Smooth muscle cell (in vitro differentiated cells): Measurements from ENCODE around the gene MIGA2. TPM values are rescaled to one million over a fixed set of nuclear protein-coding genes. Genes with fewer than 3 reads are reported as not detected.

Source experiments
- DNase-seq: peaks from one replicate; lab custom pipeline; 2025; ENCODE audit not compliant: unreplicated experiment; lab: John Stamatoyannopoulos, UW
- H2AFZ ChIP-seq: fragments of 200-600 bp; sonication (generic); 2 replicates; pipeline ENCODE4 v1.6.0; 2016; ENCODE audit warnings: antibody characterized with exemption, low read depth, mild to moderate bottlenecking
- H3F3A ChIP-seq: fragments of 200-600 bp; sonication (generic); 2 replicates; pipeline ENCODE4 v1.6.0; 2017; ENCODE audit warnings: antibody characterized with exemption, low read depth
- H3K27ac ChIP-seq: fragments of 200-600 bp; sonication (generic); 2 replicates; pipeline ENCODE4 v1.5.1; 2016; ENCODE audit warnings: low read depth, mild to moderate bottlenecking
- H3K27me3 ChIP-seq: fragments of 200-600 bp; sonication (generic); 2 replicates; pipeline ENCODE4 v1.6.1; 2016; ENCODE audit warnings: low read depth, mild to moderate bottlenecking
- H3K36me3 ChIP-seq: fragments of 200-600 bp; sonication (generic); 2 replicates; pipeline ENCODE4 v1.5.1; 2016; ENCODE audit warnings: low read depth
- H3K4me1 ChIP-seq: fragments of 200-600 bp; sonication (generic); 2 replicates; pipeline ENCODE4 v1.5.1; 2016; ENCODE audit warnings: low read depth
- H3K4me2 ChIP-seq: fragments of 200-600 bp; sonication (generic); 2 replicates; pipeline ENCODE4 v1.6.0; 2016; ENCODE audit warnings: mild to moderate bottlenecking
- H3K4me3 ChIP-seq: fragments of 200-600 bp; sonication (generic); 2 replicates; pipeline ENCODE4 v1.5.1; 2016; ENCODE audit warnings: mild to moderate bottlenecking
- H3K79me2 ChIP-seq: fragments of 200-600 bp; sonication (generic); 2 replicates; pipeline ENCODE4 v1.6.0; 2016; ENCODE audit warnings: low read depth, mild to moderate bottlenecking
- H3K9ac ChIP-seq: fragments of 200-600 bp; sonication (generic); 2 replicates; pipeline ENCODE4 v1.6.0; 2016; ENCODE audit warnings: low read depth
- H3K9me3 ChIP-seq: fragments of 200-600 bp; sonication (generic); replicated peaks from 2 replicates; pipeline ENCODE4 v1.5.1; 2016; ENCODE audit warnings: low read depth
- H4K20me1 ChIP-seq: fragments of 200-600 bp; sonication (generic); 2 replicates; pipeline ENCODE4 v1.6.0; 2016; ENCODE audit warnings: low read depth
- WGBS: methylation state at CpG from one replicate; pipeline ENCODE4 v1.1.7; 2016; ENCODE audit warnings: low lambda C conversion rate; 5-methylcytosine and 5-hydroxymethylcytosine counted together
- polyA plus RNA-seq: library from polyadenylated mRNA; unstranded; fragments of >200 nt; fragmentation: Nextera tagmentation; extraction: Ambion mirVana; gene quantifications from 2 replicates; pipeline ENCODE4 v1.2.1, GENCODE V29; 2016
- total RNA-seq: library from RNA; depleted of rRNA; stranded (reverse); fragments of >200 nt; gene quantifications from 2 replicates; pipeline ENCODE4 v1.2.3, GENCODE V29; 2014
- TF ChIP-seq, protein P1 (sequence below): fragments of 200-600 bp; sonication (generic); IDR thresholded peaks from 2 replicates; pipeline ENCODE4 v1.5.1; 2017; ENCODE audit warnings: borderline replicate concordance, mild to moderate bottlenecking, antibody characterized with exemption; ENCODE audit not compliant: insufficient read depth, poor library complexity, severe bottlenecking

Gene MIGA2
- total and polyA plus RNA-seq, 2 experiments from 2014 or later = 18.1 to 21.6 TPM

- TF ChIP-seq, protein P1, sequence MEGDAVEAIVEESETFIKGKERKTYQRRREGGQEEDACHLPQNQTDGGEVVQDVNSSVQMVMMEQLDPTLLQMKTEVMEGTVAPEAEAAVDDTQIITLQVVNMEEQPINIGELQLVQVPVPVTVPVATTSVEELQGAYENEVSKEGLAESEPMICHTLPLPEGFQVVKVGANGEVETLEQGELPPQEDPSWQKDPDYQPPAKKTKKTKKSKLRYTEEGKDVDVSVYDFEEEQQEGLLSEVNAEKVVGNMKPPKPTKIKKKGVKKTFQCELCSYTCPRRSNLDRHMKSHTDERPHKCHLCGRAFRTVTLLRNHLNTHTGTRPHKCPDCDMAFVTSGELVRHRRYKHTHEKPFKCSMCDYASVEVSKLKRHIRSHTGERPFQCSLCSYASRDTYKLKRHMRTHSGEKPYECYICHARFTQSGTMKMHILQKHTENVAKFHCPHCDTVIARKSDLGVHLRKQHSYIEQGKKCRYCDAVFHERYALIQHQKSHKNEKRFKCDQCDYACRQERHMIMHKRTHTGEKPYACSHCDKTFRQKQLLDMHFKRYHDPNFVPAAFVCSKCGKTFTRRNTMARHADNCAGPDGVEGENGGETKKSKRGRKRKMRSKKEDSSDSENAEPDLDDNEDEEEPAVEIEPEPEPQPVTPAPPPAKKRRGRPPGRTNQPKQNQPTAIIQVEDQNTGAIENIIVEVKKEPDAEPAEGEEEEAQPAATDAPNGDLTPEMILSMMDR = no peak
- Histone ChIP-seq H3K4me3 (no peak overlapping the region), H3K4me2 (no peak overlapping the region), H3K27me3 (no peaks in the 10 kb centered on the region), H3K36me3 (no peaks in the 10 kb centered on the region), H2AFZ (no peak overlapping the region), H3K4me1 (no peaks in the 10 kb centered on the region), H4K20me1 (no peaks in the 10 kb centered on the region), H3F3A (no peaks in the 10 kb centered on the region), H3K27ac (no peak overlapping the region), H3K79me2 (no peaks in the 10 kb centered on the region), H3K9me3 (no peaks in the 10 kb centered on the region), H3K9ac (no peak overlapping the region)
- 100% methylated on average over 3 of the region's 9 CpGs for WGBS
- no peak for DNase-seq
These were observed 26.6 kb downstream of the MIGA2 start for GRCh38 chr9:129063061-129063460.

DNA sequence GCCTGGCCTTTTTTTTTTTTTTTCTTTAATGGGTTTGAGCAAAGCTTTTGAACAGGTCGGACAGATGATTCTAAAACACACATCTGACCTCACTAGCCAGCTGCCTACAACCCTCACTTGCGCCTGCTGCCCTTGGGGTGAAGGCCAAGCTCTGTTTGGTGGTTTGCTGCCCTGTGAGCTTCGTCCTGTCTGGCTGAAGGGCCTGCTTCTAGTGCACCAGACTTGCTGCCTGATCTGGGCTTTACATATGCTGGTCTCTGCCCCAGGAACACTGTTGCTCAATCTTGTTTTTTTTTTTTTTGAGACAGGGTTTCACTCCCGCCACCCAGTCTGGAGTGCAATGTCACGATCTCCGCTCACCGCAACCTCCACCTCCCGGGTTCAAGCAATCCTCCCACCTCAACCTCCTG lies 28.1 kb downstream of the MIGA2 start:
- H3K9ac ChIP-seq = no peak overlapping the region
- no peaks in the 10 kb centered on the region for H3K4me1 ChIP-seq
- WGBS = over 99% methylated on average over 8 of the region's 8 CpGs
- no peak overlapping the region for H3K4me2 ChIP-seq
- no peaks in the 10 kb centered on the region for H3K79me2 ChIP-seq
- no peaks in the 10 kb centered on the region for H3K9me3 ChIP-seq
- no peaks in the 10 kb centered on the region for H3K27me3 ChIP-seq
- no peaks in the 10 kb centered on the region for H3K36me3 ChIP-seq
- no peaks in the 10 kb centered on the region for H4K20me1 ChIP-seq
- TF ChIP-seq, protein P1 = no peak
- no peak for DNase-seq
- H3K27ac ChIP-seq = no peak overlapping the region
- H3K4me3 ChIP-seq = no peak overlapping the region
- no peak overlapping the region for H2AFZ ChIP-seq
- no peaks in the 10 kb centered on the region for H3F3A ChIP-seq

- no peaks in the 10 kb centered on the region for H3K9me3 ChIP-seq
- H3K27me3 ChIP-seq = no peaks in the 10 kb centered on the region
- H3K79me2 ChIP-seq = no peaks in the 10 kb centered on the region
- TF ChIP-seq, protein P1 = no peak
- H2AFZ ChIP-seq = no peak overlapping the region
- H3K36me3 ChIP-seq = no peaks in the 10 kb centered on the region
- no peak for DNase-seq
- no peak overlapping the region for H3K4me2 ChIP-seq
- no peaks in the 10 kb centered on the region for H3K4me1 ChIP-seq
- 97% methylated on average over 19 of the region's 19 CpGs for WGBS
- no peak overlapping the region for H3K4me3 ChIP-seq
- no peaks in the 10 kb centered on the region for H3F3A ChIP-seq
- H3K9ac ChIP-seq = no peak overlapping the region
- H4K20me1 ChIP-seq = no peaks in the 10 kb centered on the region
- no peak overlapping the region for H3K27ac ChIP-seq
These were observed 31.7 kb downstream of the MIGA2 start for GRCh38 chr9:129068110-129068509.

- Histone ChIP-seq H3K4me1 (no peaks in the 10 kb centered on the region), H3K36me3 (no peaks in the 10 kb centered on the region), H3K79me2 (no peaks in the 10 kb centered on the region), H3K27ac (no peak overlapping the region), H4K20me1 (no peaks in the 10 kb centered on the region), H3F3A (no peaks in the 10 kb centered on the region), H2AFZ (no peak overlapping the region), H3K27me3 (no peaks in the 10 kb centered on the region), H3K4me3 (no peak overlapping the region), H3K4me2 (no peak overlapping the region), H3K9ac (no peak overlapping the region), H3K9me3 (no peaks in the 10 kb centered on the region)
- 88% methylated on average over 25 of the region's 31 CpGs for WGBS
- TF ChIP-seq, protein P1 = no peak
- DNase-seq = no peak
These were observed 32.8 kb downstream of the MIGA2 start for GRCh38 chr9:129068990-129069861.
